ENCODE data around the gene PCDHB16.
"Not testable (repeated sequence)": the region's sequence is repeated elsewhere in the genome, so short reads cannot be mapped to it uniquely, and the experiment has no call there.

PCDHB16 gene

GRCh38 chr5:141182248-141182647 lies at the start of gene PCDHB16:
PCDHB16 (plus strand) TSS chr5:141182387; CDS start chr5:141182560, 173 bp downstream.
- DNase-seq (ENCODE audit: low read depth, low spot score), result no peak

- no peak for DNase-seq (ENCODE audit: low read depth, low spot score)
Observed at GRCh38 chr5:141135030-141135717, 47.0 kb upstream of the PCDHB16 start, which contains the start of gene PCDHB5. PCDHB5 (plus strand) TSS chr5:141135206; CDS start chr5:141135435, 229 bp downstream.

GRCh38 chr5:141135718-141136266 lies 46.4 kb upstream of the PCDHB16 start:
- DNase-seq (ENCODE audit: low read depth, low spot score), result no peak

GRCh38 chr5:141137346-141137745 lies 44.8 kb upstream of the PCDHB16 start:
- DNase-seq (ENCODE audit: low read depth, low spot score), result not testable (repeated sequence)

- DNase-seq (ENCODE audit: low read depth, low spot score), result no peak
Observed at GRCh38 chr5:141149812-141150211, 32.4 kb upstream of the PCDHB16 start, which contains the start of gene PCDHB6. PCDHB6 (plus strand) TSS chr5:141150057; CDS start chr5:141150258, 201 bp downstream.

- DNase-seq (ENCODE audit: low read depth, low spot score), result no peak
Observed at GRCh38 chr5:141150224-141150992, 31.8 kb upstream of the PCDHB16 start.

- no peak for DNase-seq (ENCODE audit: low read depth, low spot score)
Observed at GRCh38 chr5:141150993-141151325, 31.2 kb upstream of the PCDHB16 start.

- not testable (repeated sequence) for DNase-seq (ENCODE audit: low read depth, low spot score)
Observed at GRCh38 chr5:141151632-141152031, 30.6 kb upstream of the PCDHB16 start.

GRCh38 chr5:141152096-141152495 lies 30.1 kb upstream of the PCDHB16 start:
- not testable (repeated sequence) for DNase-seq (ENCODE audit: low read depth, low spot score)

GRCh38 chr5:141155540-141156374 lies 26.4 kb upstream of the PCDHB16 start:
- no peak for DNase-seq (ENCODE audit: low read depth, low spot score)

- DNase-seq (ENCODE audit: low read depth, low spot score), result not testable (repeated sequence)
Observed at GRCh38 chr5:141157356-141157755, 24.8 kb upstream of the PCDHB16 start.

GRCh38 chr5:141157901-141158300 lies 24.3 kb upstream of the PCDHB16 start:
- DNase-seq (ENCODE audit: low read depth, low spot score), result not testable (repeated sequence)

GRCh38 chr5:141172381-141173204 lies 9.6 kb upstream of the PCDHB16 start, which contains the start of gene PCDHB7:
PCDHB7 (plus strand) TSS chr5:141172644; CDS start chr5:141172836, 192 bp downstream.
- DNase-seq (ENCODE audit: low read depth, low spot score), result no peak

GRCh38 chr5:141174291-141175104 lies 7.7 kb upstream of the PCDHB16 start:
- DNase-seq (ENCODE audit: low read depth, low spot score), result not testable (repeated sequence)

- no peak for DNase-seq (ENCODE audit: low read depth, low spot score)
Observed at GRCh38 chr5:141175933-141176332, 6.3 kb upstream of the PCDHB16 start.

GRCh38 chr5:141177577-141178191 lies 4.5 kb upstream of the PCDHB16 start, which contains the start of gene PCDHB8:
PCDHB8 (plus strand) TSS chr5:141177790; CDS start chr5:141178035, 245 bp downstream.
- not testable (repeated sequence) for DNase-seq (ENCODE audit: low read depth, low spot score)

GRCh38 chr5:141179371-141179770 lies 2.8 kb upstream of the PCDHB16 start:
- not testable (repeated sequence) for DNase-seq (ENCODE audit: low read depth, low spot score)

- not testable (repeated sequence) for DNase-seq (ENCODE audit: low read depth, low spot score)
Observed at GRCh38 chr5:141179876-141180275, 2.3 kb upstream of the PCDHB16 start.

GRCh38 chr5:141180313-141180712 lies 1.9 kb upstream of the PCDHB16 start:
- DNase-seq (ENCODE audit: low read depth, low spot score), result no peak

Measured in activated CD4-positive, CD25-positive, alpha-beta regulatory T cell treated with anti-CD3 and anti-CD28 coated beads, Interleukin-2, amount 50 U/mL, for 16 hours (primary cell).